Stimulated activated CD8-positive, alpha-beta memory T cell treated with anti-CD3 and anti-CD28 coated beads, Interleukin-15, amount 100 ng/mL, for 1 hour (primary cell): Measurements from ENCODE around the gene SPATA9.
"Not testable (repeated sequence)": the region's sequence is repeated elsewhere in the genome, so short reads cannot be mapped to it uniquely, and the experiment has no call there.

Experiments
- DNase-seq: peaks from one replicate; pipeline ENCODE4 v3.0.0-alpha.2; 2020; ENCODE audit warnings: low read depth

Gene SPATA9

GRCh38 chr5:95673081-95673480 is 9.7 kb downstream of the SPATA9 start:
- no peak for DNase-seq

GRCh38 chr5:95672641-95673040 is 10.2 kb downstream of the SPATA9 start:
- no peak for DNase-seq

- DNase-seq, result no peak
These were observed 11.0 kb downstream of the SPATA9 start for GRCh38 chr5:95671826-95672225.

DNA sequence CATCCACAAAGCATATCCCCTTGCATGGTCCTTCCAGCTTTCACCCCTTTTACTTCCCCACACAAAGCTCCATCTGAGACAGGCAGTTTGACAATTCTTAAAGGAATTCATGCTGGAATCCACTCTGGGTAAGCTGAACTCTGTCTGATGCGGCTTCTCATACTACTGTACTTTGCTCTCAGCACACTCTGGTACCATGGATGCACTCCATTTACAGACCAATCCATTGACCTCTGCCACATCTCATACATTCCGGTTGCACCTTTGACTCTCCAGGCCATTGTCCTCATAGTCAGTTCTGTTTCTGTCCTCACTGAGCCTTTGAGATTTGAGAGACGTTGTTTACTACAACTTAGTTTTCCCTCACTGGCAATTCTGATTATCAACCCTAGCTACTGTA is 12.2 kb downstream of the SPATA9 start:
- no peak for DNase-seq

DNA sequence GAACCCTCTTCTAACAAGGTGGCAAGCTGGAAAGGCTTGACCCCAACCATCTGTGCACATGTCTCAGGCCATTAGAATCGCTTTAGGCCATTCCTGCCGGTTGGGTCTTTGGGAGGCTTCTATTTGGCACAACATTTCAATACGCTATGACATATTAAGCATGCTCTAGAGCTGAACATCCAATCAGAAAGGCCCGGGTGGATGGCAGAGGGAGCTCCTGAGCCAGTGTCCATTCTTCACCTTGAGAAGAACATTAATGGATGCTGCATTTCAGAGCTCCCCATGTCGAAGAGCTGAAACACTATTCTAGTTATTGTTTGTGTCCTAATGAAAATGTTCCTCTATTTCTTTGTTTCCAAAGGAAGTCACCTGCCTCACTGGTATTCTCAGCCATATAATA is 12.8 kb downstream of the SPATA9 start:
- no peak for DNase-seq

DNA sequence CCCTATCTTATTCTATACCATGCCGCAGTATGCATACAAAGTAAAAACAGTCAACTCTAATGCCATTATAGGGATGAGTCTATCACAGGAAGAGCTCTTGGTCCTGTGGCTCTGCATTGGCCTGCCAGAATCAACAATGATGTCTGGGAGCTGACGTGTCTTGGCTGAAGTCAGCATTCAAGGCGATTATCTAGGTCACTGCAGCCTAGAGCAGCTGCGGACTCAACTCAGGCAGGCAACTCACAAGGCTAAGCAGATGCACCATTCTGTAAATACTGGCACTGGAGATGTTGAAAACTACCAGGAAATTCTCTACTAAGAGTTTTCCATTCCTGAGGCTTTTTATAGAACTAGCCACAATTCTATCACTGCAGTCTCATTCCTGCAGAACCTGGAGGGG is 13.3 kb downstream of the SPATA9 start:
- no peak for DNase-seq

GRCh38 chr5:95668728-95669127 is 14.1 kb downstream of the SPATA9 start:
- no peak for DNase-seq

- no peak for DNase-seq
These were observed 14.6 kb downstream of the SPATA9 start for GRCh38 chr5:95668216-95668615.

GRCh38 chr5:95667678-95668077 is 15.1 kb downstream of the SPATA9 start:
- DNase-seq, result no peak

GRCh38 chr5:95667061-95667618 is 15.7 kb downstream of the SPATA9 start:
- no peak for DNase-seq

- DNase-seq, result no peak
These were observed 18.5 kb downstream of the SPATA9 start for GRCh38 chr5:95664204-95664786.

DNA sequence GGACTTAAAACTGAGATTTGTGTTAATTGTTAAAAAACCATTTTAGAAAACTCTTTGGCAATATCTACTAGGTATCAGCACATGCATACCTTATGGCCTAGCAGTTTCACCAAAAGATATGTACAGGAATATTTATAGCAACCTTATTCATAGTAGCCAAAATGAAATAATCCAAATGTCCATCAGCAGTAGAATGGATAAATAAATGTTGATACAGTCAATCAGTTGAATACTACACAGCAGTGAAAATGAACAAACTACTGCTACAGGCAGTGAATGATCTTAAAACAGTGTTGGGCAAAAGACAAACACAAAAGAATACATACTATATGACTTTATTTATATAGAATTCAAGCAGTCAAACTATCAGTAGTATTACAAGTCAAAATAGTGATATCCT is 19.8 kb downstream of the SPATA9 start:
- no peak for DNase-seq

- DNase-seq, result no peak
These were observed 22.7 kb downstream of the SPATA9 start for GRCh38 chr5:95660060-95660459.

DNA sequence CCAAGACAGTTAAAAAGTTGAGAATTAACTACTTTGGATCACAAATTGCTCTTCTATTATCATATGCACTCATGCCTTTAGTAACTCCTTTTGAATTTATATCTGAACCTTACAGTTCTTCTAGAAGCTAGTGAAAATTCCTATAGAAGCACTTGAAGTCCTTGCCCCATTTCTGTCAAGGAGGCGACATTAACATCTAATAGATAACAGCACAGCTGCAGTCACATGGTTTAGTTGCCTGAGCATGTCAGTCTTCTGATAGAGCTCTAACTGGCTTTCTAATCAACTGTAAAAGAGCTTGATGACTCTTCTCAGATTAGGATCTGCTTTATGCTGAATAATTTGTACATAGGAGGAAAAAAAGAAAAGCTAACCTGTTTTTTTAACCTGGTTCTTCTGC is 27.2 kb downstream of the SPATA9 start:
- no peak for DNase-seq

DNA sequence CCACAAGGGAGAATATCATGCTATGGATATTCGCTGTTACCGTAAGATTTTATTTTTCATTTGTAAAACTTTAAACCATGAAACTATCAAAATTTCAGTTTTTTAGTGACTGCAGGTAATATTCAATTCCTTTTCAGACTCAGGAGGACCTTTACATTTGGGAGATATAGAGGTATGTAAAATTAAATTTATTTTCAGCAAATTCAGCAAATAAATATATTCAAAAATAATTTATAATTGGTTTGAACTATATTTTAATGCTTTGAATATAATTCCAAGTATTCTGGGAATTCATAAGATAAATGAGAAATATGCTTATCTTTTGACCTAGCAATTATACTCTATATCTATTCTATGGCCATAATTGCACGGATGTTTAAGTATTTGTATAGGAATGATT is 28.6 kb downstream of the SPATA9 start:
- DNase-seq, result no peak

GRCh38 chr5:95652849-95653248 is 29.9 kb downstream of the SPATA9 start:
- no peak for DNase-seq

- DNase-seq, result no peak
These were observed 32.8 kb downstream of the SPATA9 start for GRCh38 chr5:95649842-95650620.

DNA sequence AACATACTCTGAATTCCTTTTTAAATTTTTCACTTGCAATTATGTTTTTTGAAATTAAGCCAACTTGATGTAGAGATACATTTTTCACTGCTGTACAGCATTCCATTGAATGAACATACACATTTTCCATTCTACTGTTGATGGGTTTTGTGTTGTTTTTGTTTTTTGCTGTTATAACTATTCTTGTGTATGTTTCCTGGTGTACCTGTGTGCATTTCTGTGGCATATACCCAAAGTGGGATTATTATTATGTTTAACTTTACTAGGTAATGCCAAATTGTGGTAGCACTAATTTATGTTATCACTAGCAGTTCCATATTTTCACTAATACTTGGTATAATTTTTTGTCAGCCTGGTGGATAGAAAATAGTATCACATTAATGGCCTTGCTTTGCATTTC is 33.5 kb downstream of the SPATA9 start:
- no peak for DNase-seq

GRCh38 chr5:95647886-95648860 is 34.6 kb downstream of the SPATA9 start:
- DNase-seq, result no peak

- DNase-seq, result peak; percentile 83
These were observed 36.0 kb downstream of the SPATA9 start, which contains the start of gene RFESD for GRCh38 chr5:95646569-95647431. Gene RFESD (plus strand): TSS chr5:95646777. CDS start chr5:95652272, 5,495 bp downstream.

- not testable (repeated sequence) for DNase-seq
These were observed 36.6 kb downstream of the SPATA9 start for GRCh38 chr5:95646226-95646568.
